Measurements from ENCODE around the gene AGPAT3.

AGPAT3 gene

DNA sequence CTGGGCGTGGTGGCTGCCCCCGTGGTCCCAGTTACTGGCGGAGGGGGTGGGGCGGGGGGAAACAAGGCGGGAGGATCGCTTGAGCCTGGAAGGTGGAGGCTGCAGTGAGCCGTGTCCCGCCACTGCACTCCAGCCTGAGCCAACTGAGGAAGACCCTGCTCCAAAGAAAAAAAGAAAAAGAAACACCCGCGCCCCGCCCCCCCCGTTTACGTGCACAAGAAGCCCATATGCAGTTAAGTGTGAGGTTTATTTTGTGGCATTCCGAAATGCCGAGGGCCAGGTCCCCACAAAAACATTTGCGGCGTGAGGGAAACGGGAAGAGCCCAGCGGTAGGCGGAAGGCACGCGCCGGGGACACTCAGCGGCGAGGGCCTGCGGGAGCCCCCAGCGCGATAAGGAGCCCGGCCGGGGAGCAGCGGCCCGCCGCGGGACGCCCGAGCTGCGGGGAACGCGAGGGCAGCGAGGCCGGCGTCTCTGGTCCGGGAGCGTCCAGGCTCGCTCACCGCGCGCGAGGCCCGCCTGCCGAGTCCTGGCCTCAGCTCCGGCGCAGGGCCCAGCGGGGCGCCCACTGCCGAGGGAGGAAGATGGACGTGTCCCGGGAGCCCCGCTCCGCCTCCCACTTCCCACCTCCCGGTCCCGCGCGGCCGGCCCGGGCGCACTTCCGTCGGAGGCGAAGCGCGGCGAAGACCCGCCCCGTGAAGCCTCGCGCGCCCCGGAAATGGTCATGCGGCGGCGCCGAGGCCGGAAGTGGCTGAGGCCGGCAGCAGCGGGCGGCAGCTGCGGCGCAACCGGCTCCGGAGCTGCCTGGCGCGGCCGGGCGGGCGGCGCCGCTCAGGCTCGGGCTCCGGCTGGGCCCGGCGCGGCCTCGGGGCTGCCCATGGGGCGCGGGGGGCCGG is 146.8 kb downstream of the AGPAT3 start, which contains the start of gene TRAPPC10 (continued):
- peak; percentile 72 for TF ChIP-seq PRDM10 (tag by site-specific recombination; IDR thresholded peaks at IDR 0.05)
- TF ChIP-seq WT1 (tag by site-specific recombination; IDR thresholded peaks at IDR 0.05), result peak; percentile 8; the same call in 1 of the 2 replicates
- TF ChIP-seq, protein P1, sequence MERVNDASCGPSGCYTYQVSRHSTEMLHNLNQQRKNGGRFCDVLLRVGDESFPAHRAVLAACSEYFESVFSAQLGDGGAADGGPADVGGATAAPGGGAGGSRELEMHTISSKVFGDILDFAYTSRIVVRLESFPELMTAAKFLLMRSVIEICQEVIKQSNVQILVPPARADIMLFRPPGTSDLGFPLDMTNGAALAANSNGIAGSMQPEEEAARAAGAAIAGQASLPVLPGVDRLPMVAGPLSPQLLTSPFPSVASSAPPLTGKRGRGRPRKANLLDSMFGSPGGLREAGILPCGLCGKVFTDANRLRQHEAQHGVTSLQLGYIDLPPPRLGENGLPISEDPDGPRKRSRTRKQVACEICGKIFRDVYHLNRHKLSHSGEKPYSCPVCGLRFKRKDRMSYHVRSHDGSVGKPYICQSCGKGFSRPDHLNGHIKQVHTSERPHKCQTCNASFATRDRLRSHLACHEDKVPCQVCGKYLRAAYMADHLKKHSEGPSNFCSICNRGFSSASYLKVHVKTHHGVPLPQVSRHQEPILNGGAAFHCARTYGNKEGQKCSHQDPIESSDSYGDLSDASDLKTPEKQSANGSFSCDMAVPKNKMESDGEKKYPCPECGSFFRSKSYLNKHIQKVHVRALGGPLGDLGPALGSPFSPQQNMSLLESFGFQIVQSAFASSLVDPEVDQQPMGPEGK (tag by site-specific recombination; IDR thresholded peaks at IDR 0.05), result peak; percentile 55
- 0 out of 2 replicates have a peak, but pooled peaks have one; percentile 3 for TF ChIP-seq ZNF146 (tag by site-specific recombination; IDR thresholded peaks at IDR 0.05)
- no peak for TF ChIP-seq ZSCAN5A (tag by site-specific recombination; IDR thresholded peaks at IDR 0.05)
- TF ChIP-seq ZBTB6 (tag by site-specific recombination; IDR thresholded peaks at IDR 0.05), result peak; percentile 58; the same call in 1 of the 2 replicates
- TF ChIP-seq ZNF571 (tag by site-specific recombination; IDR thresholded peaks at IDR 0.05), result no peak
- no peak for TF ChIP-seq ZNF521 (tag by site-specific recombination; IDR thresholded peaks at IDR 0.05)
- no peak for TF ChIP-seq ZNF16 (tag by site-specific recombination; IDR thresholded peaks at IDR 0.05; ENCODE audit: low read depth)
- TF ChIP-seq ZBTB11 (tag by site-specific recombination; conservative IDR thresholded peaks at IDR 0.05; ENCODE audit: low read depth), result peak; percentile 93
- TF ChIP-seq ZNF488 (tag by site-specific recombination; IDR thresholded peaks at IDR 0.05), result no peak
- TF ChIP-seq ZNF175 (tag by site-specific recombination; IDR thresholded peaks at IDR 0.05), result no peak
- no peak for TF ChIP-seq ZNF223 (tag by site-specific recombination; IDR thresholded peaks at IDR 0.05)
- no peak for TF ChIP-seq SCRT2 (tag by site-specific recombination; IDR thresholded peaks at IDR 0.05)
- TF ChIP-seq, protein P2, sequence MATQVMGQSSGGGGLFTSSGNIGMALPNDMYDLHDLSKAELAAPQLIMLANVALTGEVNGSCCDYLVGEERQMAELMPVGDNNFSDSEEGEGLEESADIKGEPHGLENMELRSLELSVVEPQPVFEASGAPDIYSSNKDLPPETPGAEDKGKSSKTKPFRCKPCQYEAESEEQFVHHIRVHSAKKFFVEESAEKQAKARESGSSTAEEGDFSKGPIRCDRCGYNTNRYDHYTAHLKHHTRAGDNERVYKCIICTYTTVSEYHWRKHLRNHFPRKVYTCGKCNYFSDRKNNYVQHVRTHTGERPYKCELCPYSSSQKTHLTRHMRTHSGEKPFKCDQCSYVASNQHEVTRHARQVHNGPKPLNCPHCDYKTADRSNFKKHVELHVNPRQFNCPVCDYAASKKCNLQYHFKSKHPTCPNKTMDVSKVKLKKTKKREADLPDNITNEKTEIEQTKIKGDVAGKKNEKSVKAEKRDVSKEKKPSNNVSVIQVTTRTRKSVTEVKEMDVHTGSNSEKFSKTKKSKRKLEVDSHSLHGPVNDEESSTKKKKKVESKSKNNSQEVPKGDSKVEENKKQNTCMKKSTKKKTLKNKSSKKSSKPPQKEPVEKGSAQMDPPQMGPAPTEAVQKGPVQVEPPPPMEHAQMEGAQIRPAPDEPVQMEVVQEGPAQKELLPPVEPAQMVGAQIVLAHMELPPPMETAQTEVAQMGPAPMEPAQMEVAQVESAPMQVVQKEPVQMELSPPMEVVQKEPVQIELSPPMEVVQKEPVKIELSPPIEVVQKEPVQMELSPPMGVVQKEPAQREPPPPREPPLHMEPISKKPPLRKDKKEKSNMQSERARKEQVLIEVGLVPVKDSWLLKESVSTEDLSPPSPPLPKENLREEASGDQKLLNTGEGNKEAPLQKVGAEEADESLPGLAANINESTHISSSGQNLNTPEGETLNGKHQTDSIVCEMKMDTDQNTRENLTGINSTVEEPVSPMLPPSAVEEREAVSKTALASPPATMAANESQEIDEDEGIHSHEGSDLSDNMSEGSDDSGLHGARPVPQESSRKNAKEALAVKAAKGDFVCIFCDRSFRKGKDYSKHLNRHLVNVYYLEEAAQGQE (tag by site-specific recombination; IDR thresholded peaks at IDR 0.05), result no peak
- peak; percentile 30; the same call in 1 of the 2 replicates for TF ChIP-seq ELK4 (IDR thresholded peaks at IDR 0.05; ENCODE audit: borderline replicate concordance, low read depth, low read length)
- TF ChIP-seq OSR2 (tag by site-specific recombination; IDR thresholded peaks at IDR 0.05), result peak; percentile 64
- no peak for TF ChIP-seq ZNF366 (tag by site-specific recombination; conservative IDR thresholded peaks at IDR 0.05)
